ENCODE results near the gene CYP19A1.
"Not testable (repeated sequence)": the region's sequence is repeated elsewhere in the genome, so short reads cannot be mapped to it uniquely, and the experiment has no call there.

GRCh38 chr15:51282241-51282640 is 56.2 kb downstream of the CYP19A1 start:
- TF ChIP-seq CTCF (IDR thresholded peaks at IDR 0.05); TCF7L2 (IDR thresholded peaks at IDR 0.05; ENCODE audit: low read depth, low read length); POLR2AphosphoS5 (IDR thresholded peaks at IDR 0.05; ENCODE audit: low read depth, low read length): not testable (repeated sequence)
